H9 (cell line): ENCODE data around the gene HPGD. TPM values are rescaled to one million over a fixed set of nuclear protein-coding genes. Genes with fewer than 3 reads are reported as not detected.

Experiments used
- DNase-seq: peaks from one replicate; pipeline ENCODE4 v3.0.0-alpha.2; 2017
- H2AFZ ChIP-seq: one replicate; pipeline ENCODE4 v1.6.1; 2013; ENCODE audit warnings: mild to moderate bottlenecking, low read length, control low read depth, moderate library complexity
- H2AK5ac ChIP-seq: 2 replicates; pipeline ENCODE4 v1.6.1; 2013; ENCODE audit warnings: low read length, control low read depth, mixed read lengths; ENCODE audit not compliant: insufficient read length
- H2BK120ac ChIP-seq: one replicate; pipeline ENCODE4 v1.6.1; 2013; ENCODE audit warnings: low read depth, mild to moderate bottlenecking, low read length, control low read depth, inconsistent platforms; ENCODE audit not compliant: poor library complexity, severe bottlenecking
- H2BK12ac ChIP-seq: 2 replicates; pipeline ENCODE4 v1.6.1; 2013; ENCODE audit warnings: low read length, control low read depth, mixed read lengths, low read depth; ENCODE audit not compliant: insufficient read length
- H2BK15ac ChIP-seq: 2 replicates; pipeline ENCODE4 v1.6.1; 2013; ENCODE audit warnings: low read depth, low read length, control low read depth
- H2BK20ac ChIP-seq: one replicate; pipeline ENCODE4 v1.6.1; 2013; ENCODE audit warnings: low read depth, mild to moderate bottlenecking, low read length, control low read depth, inconsistent platforms; ENCODE audit not compliant: poor library complexity, severe bottlenecking
- H2BK5ac ChIP-seq: 2 replicates; pipeline ENCODE4 v1.6.1; 2013; ENCODE audit warnings: low read length, control low read depth, mixed read lengths; ENCODE audit not compliant: insufficient read length
- H3K14ac ChIP-seq: 2 replicates; pipeline ENCODE4 v1.6.1; 2013; ENCODE audit warnings: low read length, control low read depth; ENCODE audit not compliant: insufficient read depth
- H3K18ac ChIP-seq: 2 replicates; pipeline ENCODE4 v1.6.1; 2013; ENCODE audit warnings: low read depth, mild to moderate bottlenecking, mixed read lengths, low read length, control low read depth; ENCODE audit not compliant: insufficient read length
- H3K23ac ChIP-seq: 2 replicates; pipeline ENCODE4 v1.6.1; 2013; ENCODE audit warnings: low read length, control low read depth, mixed read lengths, low read depth; ENCODE audit not compliant: insufficient read length
- H3K23me2 ChIP-seq: 2 replicates; pipeline ENCODE4 v1.6.1; 2013; ENCODE audit warnings: low read depth, mild to moderate bottlenecking, mixed read lengths, low read length, control low read depth; ENCODE audit not compliant: insufficient read length, poor library complexity, severe bottlenecking
- H3K27ac ChIP-seq: 2 replicates; pipeline ENCODE4 v1.5.1; 2013; ENCODE audit warnings: low read length, control low read depth, mixed read lengths, low read depth; ENCODE audit not compliant: insufficient read length
- H3K27me3 ChIP-seq: 2 replicates; pipeline ENCODE4 v1.6.1; 2013; ENCODE audit warnings: low read length, control low read depth, inconsistent platforms; ENCODE audit not compliant: insufficient read depth
- H3K4ac ChIP-seq: 2 replicates; pipeline ENCODE4 v1.6.1; 2013; ENCODE audit warnings: low read depth, mild to moderate bottlenecking, control low read depth, inconsistent platforms, low read length, moderate library complexity
- H3K4me1 ChIP-seq: 2 replicates; pipeline ENCODE4 v1.6.1; 2013; ENCODE audit warnings: low read length, control low read depth, inconsistent platforms; ENCODE audit not compliant: insufficient read depth
- H3K4me2 ChIP-seq: 2 replicates; pipeline ENCODE4 v1.6.1; 2013; ENCODE audit warnings: low read length, control low read depth, mixed read lengths; ENCODE audit not compliant: insufficient read length, insufficient read depth
- H3K56ac ChIP-seq: 2 replicates; pipeline ENCODE4 v1.6.1; 2013; ENCODE audit warnings: low read depth, mild to moderate bottlenecking, mixed read lengths, low read length, control low read depth; ENCODE audit not compliant: insufficient read length
- H3K79me1 ChIP-seq: 2 replicates; pipeline ENCODE4 v1.6.1; 2013; ENCODE audit warnings: low read depth, mild to moderate bottlenecking, moderate library complexity, low read length, control low read depth, inconsistent platforms; ENCODE audit not compliant: insufficient read depth, poor library complexity, severe bottlenecking
- H3K79me2 ChIP-seq: 2 replicates; pipeline ENCODE4 v1.6.1; 2013; ENCODE audit warnings: low read length, control low read depth, inconsistent platforms; ENCODE audit not compliant: insufficient read depth
- H3K9ac ChIP-seq: 2 replicates; pipeline ENCODE4 v1.6.1; 2013; ENCODE audit warnings: low read length, control low read depth, mixed read lengths; ENCODE audit not compliant: insufficient read length; ENCODE audit errors: extremely low read depth
- H3K9me3 ChIP-seq: one replicate; pipeline ENCODE4 v1.6.1; 2013; ENCODE audit warnings: low read depth, low read length, inconsistent platforms; ENCODE audit not compliant: control insufficient read depth
- H3T11ph ChIP-seq: one replicate; pipeline ENCODE4 v1.6.1; 2013; ENCODE audit warnings: mild to moderate bottlenecking, low read length, control low read depth, inconsistent platforms
- H4K20me1 ChIP-seq: one replicate; pipeline ENCODE4 v1.6.1; 2013; ENCODE audit not compliant: control insufficient read depth, insufficient read length, insufficient read depth
- H4K5ac ChIP-seq: 2 replicates; pipeline ENCODE4 v1.6.1; 2013; ENCODE audit warnings: low read depth, mild to moderate bottlenecking, mixed read lengths, low read length, control low read depth; ENCODE audit not compliant: insufficient read length
- H4K8ac ChIP-seq: replicated peaks from 2 replicates; pipeline ENCODE4 v1.6.1; 2013; ENCODE audit warnings: low read length, control low read depth, mixed read lengths, low read depth; ENCODE audit not compliant: insufficient read length
- H4K91ac ChIP-seq: 2 replicates; pipeline ENCODE4 v1.6.1; 2013; ENCODE audit warnings: low read depth, mild to moderate bottlenecking, moderate library complexity, mixed read lengths, low read length, control low read depth; ENCODE audit not compliant: insufficient read length
- H3K27ac Mint-ChIP-seq, 3 experiments: 2 replicates in 2 of 3; 3 replicates in 1 of 3; pipeline ENCODE4 v1.8.0; 2020 to 2021; ENCODE audit warnings: mixed read lengths in 3 of 3, mild to moderate bottlenecking in 1 of 3, moderate library complexity in 1 of 3
- H3K27me3 Mint-ChIP-seq: 2 replicates; pipeline ENCODE4 v1.8.0; 2021; ENCODE audit warnings: low read depth, mild to moderate bottlenecking, moderate library complexity, mixed read lengths
- H3K36me3 Mint-ChIP-seq, 3 experiments: 2 replicates in 2 of 3; 3 replicates in 1 of 3; pipeline ENCODE4 v1.8.0; 2020 to 2021; ENCODE audit warnings: low read depth in 3 of 3, mixed read lengths in 3 of 3; ENCODE audit not compliant: insufficient read depth in 1 of 3
- H3K4me1 Mint-ChIP-seq, 2 experiments: 2 replicates each; pipeline ENCODE4 v1.8.0; 2020; ENCODE audit warnings: mixed read lengths in 2 of 2
- H3K4me3 Mint-ChIP-seq, 2 experiments: 2 replicates in 1 of 2; 3 replicates in 1 of 2; pipeline ENCODE4 v1.8.0; 2020 to 2021; ENCODE audit warnings: mild to moderate bottlenecking in 2 of 2, mixed read lengths in 2 of 2, moderate library complexity in 1 of 2
- H3K9me3 Mint-ChIP-seq, 2 experiments: 2 replicates in 1 of 2; 3 replicates in 1 of 2; pipeline ENCODE4 v1.8.0; 2020; ENCODE audit warnings: mild to moderate bottlenecking in 2 of 2, mixed read lengths in 2 of 2, moderate library complexity in 1 of 2
- CTCF ChIP-seq: fragments of 200-600 bp; sonication (generic); conservative IDR thresholded peaks from 3 replicates; pipeline ENCODE4 v1.8.0; 2021; ENCODE audit warnings: antibody characterized with exemption, mild to moderate bottlenecking
- WGBS: extraction: QIAGEN DNeasy Blood & Tissue Kit; methylation state at CpG from one replicate; pipeline ENCODE4 v1.1.7; 2013; ENCODE audit warnings: missing lambda C conversion rate, low lambda C conversion rate, mixed read lengths; ENCODE audit not compliant: insufficient read length; ENCODE audit errors: extremely low coverage; 5-methylcytosine and 5-hydroxymethylcytosine counted together
- total RNA-seq: library from RNA; stranded (reverse); gene quantifications from 2 replicates; pipeline ENCODE4 v1.2.1, GENCODE V29; 2021

HPGD gene
- total RNA-seq, 1 experiment from 2014 or later = 16.8 TPM

DNA sequence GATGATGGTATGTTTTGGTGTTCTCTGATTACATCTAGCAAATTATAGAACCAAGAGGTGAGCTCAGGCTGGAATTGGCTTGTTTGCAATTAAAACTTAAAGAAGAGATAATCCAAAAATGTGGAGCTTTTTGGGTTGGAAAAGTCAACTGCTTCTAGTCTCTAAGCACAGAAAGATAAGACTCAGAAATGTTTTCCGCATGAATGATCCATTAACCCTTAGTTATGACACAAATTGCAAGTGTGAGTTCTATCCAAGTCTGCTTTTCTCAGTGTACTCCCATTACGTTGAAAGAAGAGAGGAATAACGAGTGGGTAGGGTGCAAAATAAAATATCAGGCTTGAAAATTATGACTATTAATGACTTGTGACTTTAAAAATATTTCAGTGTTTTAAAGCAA, 38.5 kb downstream of the HPGD start:
- no peaks in the 10 kb centered on the region for H3K23me2 ChIP-seq
- no peak for DNase-seq
- H3K18ac ChIP-seq = no peak overlapping the region
- no peak overlapping the region for H3K27ac ChIP-seq
- TF ChIP-seq CTCF = no peak
- Mint-ChIP-seq H3K36me3 (no peaks in the 10 kb centered on the region), H3K4me3 (no peak overlapping the region), H3K27ac (no peak overlapping the region), H3K9me3 (no peaks in the 10 kb centered on the region), H3K27me3 (no peaks in the 10 kb centered on the region), H3K4me1 (peaks cover 0 to 3% of the 10 kb centered on the region in 2 experiments; a peak in 1 of 4 replicates)
- no peak overlapping the region for H3K4ac ChIP-seq
- H4K8ac ChIP-seq = no peak overlapping the region
- H4K20me1 ChIP-seq = no peaks in the 10 kb centered on the region
- no peak overlapping the region for H2BK120ac ChIP-seq
- H3K79me2 ChIP-seq = no peaks in the 10 kb centered on the region
- no peak overlapping the region for H3K9ac ChIP-seq
- no peaks in the 10 kb centered on the region for H3K9me3 ChIP-seq
- H3K56ac ChIP-seq = no peak overlapping the region
- no peak overlapping the region for H3K4me2 ChIP-seq
- H3K27me3 ChIP-seq = no peaks in the 10 kb centered on the region
- H3K79me1 ChIP-seq = no peaks in the 10 kb centered on the region
- H3K23ac ChIP-seq = no peak overlapping the region
- H2BK15ac ChIP-seq = no peak overlapping the region
- no peak overlapping the region for H2BK12ac ChIP-seq
- no peak overlapping the region for H4K91ac ChIP-seq
- WGBS = no CpG with 5 or more reads among the region's 3 CpGs
- H4K5ac ChIP-seq = no peak overlapping the region
- no peak overlapping the region for H3T11ph ChIP-seq
- H2BK5ac ChIP-seq = no peak overlapping the region
- H3K14ac ChIP-seq = no peak overlapping the region
- no peak overlapping the region for H2AK5ac ChIP-seq
- H3K4me1 ChIP-seq = no peaks in the 10 kb centered on the region
- no peak overlapping the region for H2BK20ac ChIP-seq
- H2AFZ ChIP-seq = no peak overlapping the region
